ENCODE results near the gene FGD6. TPM values are rescaled to one million over a fixed set of nuclear protein-coding genes. Genes with fewer than 3 reads are reported as not detected.
"Not testable (repeated sequence)": the region's sequence is repeated elsewhere in the genome, so short reads cannot be mapped to it uniquely, and the experiment has no call there.

Gene FGD6
- total RNA-seq, 1 donor from 2014 or later = 10.1 TPM

DNA sequence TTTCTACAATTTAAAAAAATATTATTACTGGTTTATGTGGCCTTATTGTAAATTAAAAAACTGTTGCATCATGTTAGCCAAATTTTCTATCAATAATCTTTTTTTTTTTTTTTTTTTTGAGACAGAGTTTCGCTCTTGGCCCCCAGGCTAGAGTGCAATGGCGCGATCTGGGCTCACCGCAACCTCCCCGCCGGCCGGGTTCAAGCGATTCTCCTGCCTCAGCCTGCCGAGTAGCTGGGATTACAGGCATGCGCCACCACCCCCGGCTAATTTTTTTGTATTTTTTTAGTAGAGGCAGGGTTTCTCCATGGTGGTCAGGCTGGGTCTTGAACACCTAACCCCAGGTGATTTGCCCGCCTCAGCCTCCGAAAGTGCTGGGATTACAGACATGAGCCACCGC is 16.9 kb upstream of the FGD6 start:
- not testable (repeated sequence) for DNase-seq (ENCODE audit: low spot score)

DNA sequence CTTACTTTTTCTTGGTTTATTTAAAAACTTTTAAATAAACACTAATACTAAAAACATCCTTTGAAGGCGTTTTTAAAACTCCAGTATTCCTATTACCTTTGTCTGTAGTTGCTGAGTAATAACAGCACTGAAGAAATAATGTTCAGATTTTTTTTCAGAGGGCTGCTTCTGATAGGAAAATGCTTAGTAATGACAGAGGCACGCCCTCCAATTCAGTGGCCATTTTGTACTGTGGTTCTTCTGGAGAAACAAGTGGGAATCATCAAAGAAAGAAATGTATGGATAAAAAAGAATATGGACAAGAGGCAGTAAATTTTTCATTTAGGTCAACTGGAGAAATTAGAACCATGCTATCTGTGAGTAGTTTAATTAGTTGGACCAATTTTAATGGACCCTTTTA is 13.9 kb upstream of the FGD6 start:
- no peak for DNase-seq (ENCODE audit: low spot score)

DNA sequence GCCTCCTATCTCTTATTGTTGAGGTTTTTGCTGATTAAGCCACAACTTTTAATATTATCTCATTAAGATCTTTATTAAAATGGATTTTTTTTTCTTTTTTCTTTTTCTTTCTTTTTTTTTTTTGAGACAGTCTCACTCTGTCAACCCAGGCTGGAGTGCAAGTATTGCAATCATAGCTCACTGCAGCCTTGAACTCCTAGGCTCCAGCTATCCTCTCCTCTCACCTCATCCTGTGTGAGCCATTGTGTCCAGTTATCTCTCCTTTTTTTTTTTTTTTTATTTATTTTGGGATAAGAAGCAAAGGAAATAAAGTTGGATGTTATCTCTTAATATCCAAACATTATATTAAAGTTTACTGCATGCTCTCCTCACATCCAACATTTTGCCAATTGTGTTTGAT is 13.0 kb upstream of the FGD6 start:
- DNase-seq (ENCODE audit: low spot score) = no peak

DNA sequence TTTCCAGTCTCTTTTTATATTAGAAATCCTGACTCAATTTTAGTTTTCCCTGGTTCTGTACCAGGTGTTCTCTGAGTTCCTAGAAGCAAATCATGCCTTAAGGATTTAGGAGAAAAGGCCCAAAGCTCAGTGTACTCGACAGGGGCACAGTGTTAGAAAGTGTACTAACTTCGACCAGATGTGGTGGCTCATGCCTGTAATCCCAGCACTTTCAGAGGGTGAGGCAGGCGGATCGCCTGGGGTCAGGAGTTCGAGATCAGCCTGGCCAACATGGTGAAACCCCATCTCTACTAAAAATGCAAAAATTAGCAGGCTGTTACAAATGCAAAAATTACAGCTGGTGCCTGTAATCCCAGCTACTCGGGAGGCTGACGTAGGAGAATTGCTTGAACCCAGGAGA is 12.4 kb upstream of the FGD6 start:
- DNase-seq (ENCODE audit: low spot score) = no peak

DNA sequence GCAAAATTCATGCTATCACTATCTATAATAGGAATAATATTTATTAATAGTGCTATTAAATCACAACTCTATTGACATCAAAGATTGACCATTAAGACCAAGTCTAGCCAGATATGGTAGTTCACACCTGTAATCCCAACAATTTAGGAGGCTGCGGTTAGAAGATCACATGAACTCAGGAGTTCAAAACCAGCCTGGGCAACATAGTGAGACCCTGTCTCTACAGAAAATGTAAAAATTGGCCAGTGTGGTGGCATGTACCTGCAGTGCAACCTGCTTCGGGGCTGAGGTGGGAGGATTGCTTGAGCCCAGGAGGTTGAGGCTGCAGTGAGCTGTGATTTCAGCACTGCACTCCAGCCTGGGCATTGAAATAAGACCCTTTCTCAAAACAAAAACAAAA is 11.3 kb upstream of the FGD6 start:
- DNase-seq (ENCODE audit: low spot score) = no peak

DNA sequence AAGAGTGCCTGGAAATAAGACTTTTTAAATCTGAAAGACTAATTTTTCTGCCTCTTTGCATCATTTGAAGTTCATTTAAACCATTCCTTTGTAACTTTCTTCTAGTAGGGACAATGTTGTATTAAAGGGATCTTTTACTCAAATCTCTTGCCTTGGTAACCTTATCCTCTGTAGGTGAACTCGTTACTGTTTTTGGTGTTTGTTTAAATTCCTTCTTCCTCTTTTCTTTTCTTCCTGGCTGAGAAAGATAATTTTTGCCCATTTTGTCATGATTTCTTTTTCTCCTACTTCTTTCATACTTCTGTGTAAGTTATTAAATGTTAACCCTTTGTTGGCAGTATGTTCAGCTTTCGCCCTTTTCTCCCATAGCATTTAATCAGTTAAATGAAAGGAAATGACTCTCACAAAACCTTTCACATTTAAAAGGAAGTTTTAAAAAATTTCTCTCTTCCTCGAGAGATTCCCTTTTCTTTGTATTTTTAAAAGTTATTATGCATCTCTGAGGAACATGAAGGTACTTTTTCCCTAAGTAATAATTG is 10.6 kb upstream of the FGD6 start:
- DNase-seq (ENCODE audit: low spot score) = no peak

DNA sequence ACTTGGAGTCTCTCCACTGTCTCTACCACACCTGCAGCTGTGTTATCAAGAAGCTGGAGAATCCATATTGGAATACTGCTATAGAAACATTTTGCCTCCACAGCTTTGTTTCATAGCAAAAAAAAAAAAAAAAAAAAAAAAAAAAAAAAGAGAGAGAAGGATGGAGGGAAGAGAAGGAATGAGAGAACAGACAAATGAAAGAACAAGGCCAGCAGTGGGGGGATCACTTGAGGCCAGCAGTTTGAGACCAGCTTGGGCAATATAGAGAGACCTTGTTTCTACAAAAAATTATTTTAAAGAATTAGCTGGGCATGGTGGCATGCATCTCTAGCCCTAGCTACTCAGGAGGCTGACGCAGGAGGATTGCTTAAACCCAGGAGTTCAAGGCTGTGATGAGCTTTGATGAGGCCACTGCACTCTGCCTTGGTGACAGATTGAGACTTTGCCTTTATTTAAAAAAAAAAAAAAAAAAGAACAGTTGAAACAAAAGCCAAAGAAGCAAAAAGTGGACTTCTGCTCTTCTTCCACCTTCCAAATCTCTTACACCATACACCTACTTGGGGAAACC is 8.5 kb upstream of the FGD6 start:
- DNase-seq (ENCODE audit: low spot score) = no peak

DNA sequence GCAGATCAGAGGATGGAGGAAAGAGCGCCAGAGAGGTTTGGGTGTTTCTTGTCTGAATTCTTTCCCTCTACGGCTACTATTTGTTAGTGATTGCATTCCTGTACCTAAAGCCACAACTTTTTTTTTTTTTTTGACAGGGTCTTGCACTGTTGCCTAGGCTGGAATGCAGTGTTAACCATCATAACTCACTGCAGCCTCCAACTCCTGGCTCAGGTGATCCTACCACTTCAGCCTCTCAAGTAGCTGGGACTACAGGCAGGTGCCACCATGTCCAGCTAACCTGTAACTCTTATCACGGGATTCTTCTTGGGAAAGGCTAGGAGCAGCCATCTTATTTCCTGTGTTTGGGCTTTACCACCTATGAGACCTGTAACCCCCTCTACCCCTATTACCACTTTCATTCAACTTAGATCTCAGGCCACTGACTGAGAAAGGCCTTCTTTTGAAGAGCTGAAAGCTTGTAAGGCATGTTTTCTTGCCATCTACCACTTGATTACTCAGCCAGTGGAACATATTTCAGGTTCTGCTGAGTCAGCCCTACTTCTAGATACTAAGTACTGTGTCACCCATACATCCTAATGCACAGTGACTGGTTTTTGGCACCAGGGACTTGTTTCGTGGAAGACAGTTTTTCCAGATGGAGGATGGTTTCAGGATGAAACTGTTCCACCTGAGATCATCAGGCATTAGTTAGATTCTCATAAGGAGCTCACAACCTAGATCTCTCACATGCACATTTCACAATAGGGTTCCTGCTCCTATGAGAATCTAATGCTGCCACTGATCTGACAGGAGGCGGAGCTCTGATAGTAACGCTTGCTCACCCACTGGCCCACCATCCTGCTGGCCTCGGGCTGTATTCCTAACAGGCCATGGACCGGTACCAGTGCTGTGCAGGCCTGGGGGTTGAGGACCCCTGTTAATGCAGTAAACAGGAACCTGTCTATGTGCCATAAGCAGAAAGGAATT is 7.2 kb upstream of the FGD6 start:
- no peak for DNase-seq (ENCODE audit: low spot score)

DNA sequence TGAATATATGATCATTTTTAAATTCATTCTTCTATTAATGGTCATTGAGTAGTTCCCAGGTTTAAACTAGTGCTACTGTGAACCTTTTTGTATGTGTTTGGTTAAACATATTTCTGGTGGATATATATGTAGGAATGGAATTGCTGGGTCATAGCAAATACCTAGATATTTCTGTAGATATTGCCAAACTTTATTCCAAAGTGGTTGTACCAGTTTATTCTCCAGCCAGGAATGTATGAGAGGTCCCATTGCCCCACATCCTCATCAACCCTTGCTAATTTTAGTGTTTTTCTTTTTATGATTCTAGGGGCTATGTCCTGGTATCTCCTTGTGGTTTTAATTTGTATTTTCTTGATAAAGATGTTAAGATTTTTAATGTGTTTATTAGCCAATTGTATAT is 3.5 kb upstream of the FGD6 start:
- no peak for DNase-seq (ENCODE audit: low spot score)

DNA sequence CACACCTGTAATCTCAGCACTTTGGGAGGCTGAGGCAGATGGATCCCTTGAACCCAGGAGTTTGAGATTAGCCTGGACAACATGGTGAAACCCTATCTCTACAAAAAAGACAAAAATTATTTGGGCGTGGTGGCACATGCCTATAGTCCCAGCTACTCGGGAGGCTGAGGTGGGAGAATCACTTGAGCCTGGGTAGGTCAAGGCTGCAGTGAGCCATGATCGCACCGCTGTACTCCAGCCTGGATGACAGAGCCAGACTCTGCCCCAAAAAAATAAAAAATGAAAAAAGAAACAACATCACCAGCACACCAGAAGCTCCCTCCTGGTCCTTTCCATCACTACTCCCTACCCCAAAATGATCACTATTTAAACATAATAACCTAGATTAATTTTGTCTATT is 2.9 kb upstream of the FGD6 start:
- DNase-seq (ENCODE audit: low spot score) = no peak

DNA sequence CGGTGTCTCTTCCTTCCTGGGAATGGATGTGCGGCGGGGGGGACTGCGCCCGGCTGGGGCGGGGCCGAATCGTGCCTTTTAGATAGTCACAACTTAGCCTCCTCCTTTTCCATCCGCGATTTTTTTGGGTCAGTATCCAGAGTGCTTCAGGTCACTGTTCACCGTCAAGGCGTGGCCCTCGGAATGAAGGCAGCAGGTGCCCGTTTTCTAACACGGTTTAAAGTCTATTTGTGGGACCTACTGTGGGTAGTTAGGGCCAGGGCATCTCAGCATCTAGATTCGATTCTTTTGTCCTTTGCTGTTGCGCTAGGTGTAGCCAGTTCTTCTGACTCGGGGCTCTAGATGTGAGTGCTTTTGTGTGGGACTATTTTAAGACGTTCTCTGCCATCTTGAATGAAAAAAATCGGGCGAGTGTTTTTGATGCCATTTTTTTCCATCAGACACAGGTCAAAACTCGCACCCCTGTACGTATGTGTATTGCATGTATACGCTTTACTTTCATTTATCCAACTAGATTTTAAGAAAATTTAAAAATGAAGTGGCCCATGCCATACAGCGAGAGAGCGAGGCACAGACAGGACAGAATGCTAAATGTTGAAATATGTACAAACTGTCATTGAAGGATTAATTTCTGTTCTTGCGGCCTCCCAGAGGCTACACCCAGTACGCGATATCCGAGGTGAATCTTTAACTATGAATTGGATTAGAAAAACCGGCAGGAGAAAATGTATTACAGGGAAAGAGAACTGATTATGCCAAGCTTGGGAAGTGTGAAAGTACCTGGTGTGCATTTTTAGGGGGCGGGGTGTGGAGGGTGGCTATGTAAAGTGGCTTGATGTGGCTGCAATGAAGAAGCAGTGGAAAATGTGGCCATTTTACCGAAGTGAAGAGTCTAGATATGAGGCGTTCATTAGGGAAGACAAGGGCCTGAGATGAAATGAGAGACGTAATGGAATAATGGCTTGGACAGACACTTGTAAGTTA is 1.2 kb upstream of the FGD6 start:
- peak; percentile 81 for DNase-seq (ENCODE audit: low spot score)

DNA sequence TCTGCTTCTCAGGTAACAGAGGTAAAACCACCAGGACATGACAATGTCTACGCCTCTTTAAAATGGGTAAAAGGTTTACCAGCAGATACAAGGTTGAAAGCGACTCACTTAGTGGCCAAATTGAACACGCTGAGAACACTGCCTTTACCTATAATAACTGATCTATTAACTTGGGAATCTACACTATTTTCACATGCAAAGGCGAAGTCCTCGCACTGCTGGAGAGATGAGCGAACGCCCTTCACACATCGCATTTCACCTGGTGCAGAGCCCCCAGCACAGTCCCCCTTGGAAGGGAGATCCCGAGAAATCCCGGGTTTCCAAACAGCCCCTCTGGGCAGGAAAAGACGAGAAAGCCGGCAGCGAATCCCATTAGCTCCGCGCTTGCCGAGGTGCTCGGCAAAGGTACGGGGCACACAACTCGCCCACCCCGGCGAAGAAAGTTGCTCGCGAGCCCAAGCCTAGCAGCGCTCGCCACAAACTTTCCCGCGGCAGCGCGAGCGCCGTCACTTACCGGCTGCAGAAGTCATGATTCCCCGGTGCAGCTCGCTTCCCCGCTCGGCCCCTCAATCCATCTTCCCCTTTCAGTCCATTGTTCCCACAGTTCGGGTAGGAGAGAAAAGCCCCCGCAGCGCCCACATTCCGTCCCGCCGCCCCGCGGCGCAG is 423 bp downstream of the FGD6 start:
- no peak for DNase-seq (ENCODE audit: low spot score)

DNA sequence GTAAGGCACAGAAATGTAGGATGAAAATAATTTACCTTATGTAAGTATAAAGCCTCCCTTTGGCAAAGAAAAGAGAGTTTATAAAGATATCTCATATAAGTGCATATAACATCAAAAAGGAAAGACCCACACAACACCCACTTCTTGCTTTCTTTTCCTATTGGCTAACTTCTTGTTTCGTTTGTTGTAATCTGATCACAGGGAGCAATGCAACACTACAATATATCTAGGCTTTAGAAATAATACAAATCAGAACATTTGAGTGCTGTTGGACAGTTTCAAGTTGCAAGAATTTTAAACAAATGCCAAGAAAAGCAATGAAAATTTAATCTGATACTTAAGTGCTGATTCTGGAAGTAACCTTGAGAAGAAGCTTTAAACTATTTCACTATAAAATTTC is 1.3 kb downstream of the FGD6 start:
- peak; percentile 86 for DNase-seq (ENCODE audit: low spot score)

DNA sequence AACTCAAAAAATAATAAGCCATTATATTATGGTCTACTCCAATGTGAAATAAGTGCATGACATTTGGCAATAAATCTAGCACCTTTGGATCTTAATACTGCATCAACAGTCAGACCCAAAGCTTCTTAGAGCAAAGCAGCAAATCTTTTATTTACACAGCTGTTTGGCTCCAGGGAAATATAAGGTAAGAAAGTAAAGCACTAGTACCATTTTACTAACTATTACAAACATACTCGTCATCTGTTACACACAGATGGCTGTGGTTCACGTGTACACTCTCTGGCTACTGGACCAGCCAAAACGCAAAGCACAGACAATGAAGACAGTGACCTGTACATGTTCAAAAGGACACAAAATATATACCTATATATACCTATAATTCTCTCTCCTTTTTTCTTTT is 2.8 kb downstream of the FGD6 start:
- no peak for DNase-seq (ENCODE audit: low spot score)

DNA sequence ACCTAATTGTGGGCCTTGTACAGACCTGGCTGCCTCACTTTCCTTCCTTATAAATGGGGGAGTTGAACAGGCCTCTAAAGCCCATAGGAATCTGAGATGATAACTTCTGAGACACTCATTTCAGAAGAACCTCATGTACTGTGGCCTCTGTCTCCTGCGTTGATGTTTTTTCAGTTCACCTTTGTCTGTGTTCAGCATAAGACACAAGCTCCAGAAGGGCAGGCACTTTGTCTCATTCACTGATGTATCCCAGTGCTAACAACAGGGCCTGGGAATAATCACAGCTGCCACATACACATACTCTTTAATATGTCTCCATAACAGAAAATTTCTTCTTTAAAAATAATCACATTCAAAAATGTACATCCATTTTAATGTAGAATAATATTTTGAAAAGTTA is 3.3 kb downstream of the FGD6 start:
- no peak for DNase-seq (ENCODE audit: low spot score)

DNA sequence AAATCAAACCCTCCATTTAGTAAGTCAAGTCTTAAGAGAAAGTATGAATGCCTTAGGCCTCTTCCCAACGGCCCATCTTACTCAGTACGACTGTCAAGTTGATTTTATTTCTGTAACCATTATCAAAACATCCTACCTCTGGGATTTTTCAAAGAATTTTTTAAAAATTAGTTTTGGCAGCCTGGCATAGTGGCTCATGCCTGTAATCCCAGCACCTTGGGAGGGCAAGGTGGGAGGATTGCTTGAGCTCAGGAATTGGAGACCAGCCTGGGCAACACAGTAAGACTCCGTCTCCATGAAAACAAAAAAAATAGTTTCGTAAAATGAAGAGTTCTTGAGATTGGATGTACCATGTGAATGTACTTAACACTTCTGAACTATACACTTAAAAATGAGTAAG is 4.1 kb downstream of the FGD6 start:
- no peak for DNase-seq (ENCODE audit: low spot score)

DNA sequence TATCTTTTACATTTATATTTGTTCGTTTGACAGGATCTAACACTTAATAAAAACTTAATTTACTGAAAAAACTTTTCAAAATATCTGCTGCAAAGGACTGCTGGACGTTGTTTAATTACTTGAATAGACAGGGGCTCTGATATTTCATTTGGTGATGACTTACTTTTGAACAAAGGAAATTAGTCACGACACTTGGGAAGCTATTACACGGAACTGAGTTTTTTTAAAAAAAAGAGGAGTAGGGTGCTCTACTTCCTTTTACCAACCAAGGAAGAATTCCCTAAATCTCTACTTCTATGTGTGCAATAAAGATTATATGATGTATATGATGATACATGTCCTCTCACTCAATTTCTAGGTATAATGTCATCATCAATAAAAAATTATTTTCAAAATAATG is 4.7 kb downstream of the FGD6 start:
- DNase-seq (ENCODE audit: low spot score) = no peak

DNA sequence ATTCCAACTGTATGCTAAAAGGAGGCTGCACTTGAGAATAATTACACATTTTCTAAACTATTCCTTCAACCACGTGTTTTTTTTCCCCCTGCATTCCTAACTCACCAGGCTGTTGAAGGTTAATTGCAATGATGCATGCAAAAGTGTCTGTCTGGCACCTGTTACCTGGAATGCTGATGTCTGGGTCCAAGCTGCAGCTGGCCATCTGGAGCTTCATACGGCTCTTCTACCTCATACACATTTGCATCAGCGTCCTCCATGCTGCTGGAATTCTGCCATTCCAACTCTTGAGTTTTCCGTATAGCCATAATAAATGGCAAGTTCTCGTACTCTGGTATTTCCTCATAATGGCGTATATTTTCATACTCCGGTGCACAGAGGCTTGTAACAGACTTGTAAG is 8.6 kb downstream of the FGD6 start:
- no peak for DNase-seq (ENCODE audit: low spot score)

DNA sequence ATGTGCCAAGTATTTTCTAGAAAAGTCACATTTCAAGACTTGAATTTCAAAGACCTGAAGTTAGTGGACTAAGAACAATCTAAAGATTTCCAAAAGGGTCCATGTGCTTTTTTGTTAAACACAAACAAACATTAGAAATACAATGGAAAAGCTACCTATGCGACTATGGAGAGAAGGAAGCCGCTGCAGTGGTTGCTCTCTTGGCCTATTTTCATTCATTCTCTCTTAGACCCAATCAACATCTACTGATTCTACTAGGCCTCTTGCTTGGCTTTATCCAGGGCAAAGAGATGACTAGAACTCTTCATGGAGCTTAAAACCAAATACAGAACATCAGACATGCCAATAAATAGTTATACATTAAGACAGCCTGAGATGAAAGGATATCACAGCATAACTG is 9.9 kb downstream of the FGD6 start:
- DNase-seq (ENCODE audit: low spot score) = no peak

DNA sequence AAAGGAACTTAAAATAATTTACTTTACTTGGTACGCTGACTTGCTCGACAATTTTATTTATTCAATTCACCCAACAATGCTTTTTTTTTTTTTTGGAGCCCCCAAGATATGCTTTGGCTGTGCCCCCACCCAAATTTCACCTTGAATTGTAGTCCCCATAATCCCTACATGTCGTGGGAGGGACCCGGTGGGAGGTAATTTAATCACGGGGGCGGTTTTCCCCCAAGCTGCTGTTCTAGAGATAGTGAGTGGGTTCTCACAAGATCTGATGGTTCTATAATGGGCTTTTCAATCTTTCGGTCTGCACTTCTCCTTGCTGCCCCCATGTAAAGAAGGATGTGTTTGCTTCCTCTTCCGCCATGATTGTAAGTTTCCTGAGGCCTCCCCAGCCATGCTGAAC is 10.4 kb downstream of the FGD6 start:
- DNase-seq (ENCODE audit: low spot score) = no peak

DNA sequence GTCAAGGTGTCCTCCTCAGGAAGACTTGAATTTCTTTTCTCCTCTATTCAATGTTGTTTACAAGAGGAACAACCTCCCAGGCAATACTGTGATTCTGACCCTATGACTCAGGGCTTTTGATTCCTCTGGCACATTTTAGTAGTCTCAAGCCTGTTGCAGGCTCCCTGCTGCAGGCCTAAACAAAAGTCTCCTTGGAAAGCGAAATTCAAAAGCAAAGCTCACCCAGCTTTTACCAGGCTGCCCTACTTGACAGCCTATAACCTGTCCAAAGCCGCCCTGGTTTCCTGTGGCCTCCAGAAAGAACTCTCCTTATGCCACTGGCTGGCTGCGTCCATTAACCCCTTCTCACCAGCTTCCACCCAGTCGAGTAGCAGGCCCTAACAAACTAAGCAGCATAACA is 11.6 kb downstream of the FGD6 start:
- DNase-seq (ENCODE audit: low spot score) = peak; percentile 84
